Measurements from ENCODE around the gene TSPAN4. TPM values are rescaled to one million over a fixed set of nuclear protein-coding genes. Genes with fewer than 3 reads are reported as not detected.

The TSPAN4 gene
- total RNA-seq, 4 donors from 2014 or later = 25.1 to 75.0 (median 32.4) TPM

DNA sequence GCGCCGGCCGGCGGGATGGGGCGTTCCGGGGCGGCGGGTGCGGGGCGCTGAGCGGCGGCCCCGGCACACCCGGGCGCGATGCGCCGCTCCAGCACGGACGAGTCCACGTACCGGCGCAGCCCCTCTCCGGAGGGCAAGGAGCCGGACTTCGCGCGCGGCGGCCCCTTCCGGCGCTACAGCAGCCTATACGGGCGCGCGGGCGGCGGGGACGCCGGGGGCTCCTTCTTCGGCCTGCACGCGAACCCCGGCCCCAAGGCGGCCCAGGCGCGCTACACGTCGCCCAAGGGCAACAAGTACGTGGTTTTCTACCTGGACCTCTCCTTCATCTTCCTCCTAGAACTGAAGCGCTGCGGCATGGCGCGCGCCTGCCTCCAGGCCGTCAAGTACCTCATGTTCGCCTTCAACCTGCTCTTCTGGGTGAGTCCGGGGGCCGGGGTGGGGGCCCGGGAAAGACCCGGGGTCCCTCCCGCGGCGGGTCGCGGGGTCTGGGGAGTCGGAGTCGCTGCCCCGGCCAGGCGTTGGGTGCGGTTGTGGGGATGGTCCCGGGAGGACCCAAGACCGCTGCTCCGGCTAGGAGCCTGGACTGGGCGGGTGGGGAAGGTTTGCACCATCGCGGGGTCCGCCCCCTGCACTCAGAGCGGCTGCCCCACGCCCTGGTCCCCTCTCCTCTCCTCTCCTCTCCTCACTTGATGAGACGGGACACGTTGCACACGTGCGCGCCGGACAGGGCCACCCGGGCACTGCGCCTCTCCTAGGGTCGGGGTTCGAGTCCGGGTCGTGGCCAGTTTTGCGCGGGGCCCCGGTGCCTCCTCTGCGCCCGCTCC is 7.5 kb downstream of the TSPAN4 start:
- TF ChIP-seq POLR2AphosphoS5 (IDR thresholded peaks at IDR 0.05) (no peak), EP300 (IDR thresholded peaks at IDR 0.05; ENCODE audit: low read depth) (no peak)
- in situ Hi-C loops (cut with MboI; ENCODE audit: low pct_ligation_motif_present in 1 of 4, low pct_unique_long_range_greater_than_20kb in 1 of 4, low sequenced_read_pairs in 3 of 4) (loop anchor here in 2 of 4 donors (25.0 kb wide), 1 partner anchor 187 kb away; the partner anchor contains the start of gene MUC6 (in 2 of the 2)), intact Hi-C loops (cut with DNase I; ENCODE audit: low total_unique reads) (loop anchor here (10.0 kb wide), 1 partner anchor 205 kb away; no protein-coding TSS in a partner anchor)
- no peaks in the 10 kb centered on the region for H3K9me3 ChIP-seq
- H3K27me3 ChIP-seq = peaks cover 38% of the 10 kb centered on the region
- DNase-seq = no peak
- WGBS, 2 donors (ENCODE audit: low coverage in 1 of 2) = 29% methylated on average over 64 of the region's 97 CpGs; no CpG with 5 or more reads in 1 of the 2 donors
- H3K4me3 ChIP-seq = peak overlapping the region in 2 of 4 donors; percentile 32 to 48
- no peak overlapping the region for H3K27ac ChIP-seq
- H3K4me1 ChIP-seq = peaks cover 10 to 29% (median 19%) of the 10 kb centered on the region in 4 donors
- H3K36me3 ChIP-seq = no peaks in the 10 kb centered on the region

DNA sequence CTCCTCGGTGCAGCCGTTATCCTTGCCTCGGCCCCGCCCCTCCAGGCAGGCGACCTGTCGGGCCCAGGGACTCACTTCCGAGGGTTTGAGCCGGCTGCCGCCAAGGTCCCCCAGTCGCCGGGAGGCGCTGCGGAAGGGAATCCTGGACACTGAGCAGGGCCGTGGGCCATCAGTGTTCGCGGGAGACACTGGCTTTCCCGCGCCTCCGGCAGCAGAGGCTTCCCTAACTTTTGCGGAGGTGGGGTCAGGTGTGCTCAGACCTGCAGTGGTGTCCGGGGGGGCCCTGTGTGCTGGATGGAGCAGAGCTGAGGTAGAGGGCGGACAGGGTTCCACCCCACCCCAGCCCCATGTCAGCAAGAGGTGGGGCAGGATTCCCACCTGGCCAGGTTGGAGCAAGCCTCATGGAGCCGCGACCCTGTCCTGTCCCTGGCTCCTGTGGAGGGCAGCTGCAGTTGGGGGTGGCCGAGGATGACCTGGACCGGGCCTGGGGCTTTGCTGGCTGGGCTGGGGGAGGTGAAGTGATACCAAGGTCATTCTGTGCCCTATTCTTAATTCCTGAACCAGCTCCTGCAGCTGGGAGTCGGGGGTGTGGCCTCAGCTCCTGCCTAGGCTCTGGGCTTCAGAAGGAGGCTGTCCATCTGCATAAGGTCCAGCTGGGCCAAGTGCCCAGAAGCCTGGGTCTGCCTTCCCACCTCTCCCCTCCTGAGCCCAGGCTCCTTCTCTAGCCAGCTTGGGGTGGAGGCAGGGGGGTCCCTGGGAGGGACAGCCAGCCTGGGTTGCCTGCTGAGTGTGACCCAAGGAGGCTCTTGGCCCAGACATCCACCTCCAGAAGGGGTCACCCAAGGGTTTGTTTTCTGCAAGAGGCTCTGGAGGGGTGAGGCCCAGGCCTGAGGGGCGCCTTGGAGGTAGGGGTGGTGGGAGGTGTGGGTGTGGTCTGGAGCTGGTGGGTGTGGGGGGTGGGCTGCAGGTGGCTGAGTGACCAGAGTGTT is 8.4 kb downstream of the TSPAN4 start:
- DNase-seq = no peak
- Histone ChIP-seq H3K27ac (no peak overlapping the region), H3K27me3 (peaks cover 38% of the 10 kb centered on the region), H3K36me3 (no peaks in the 10 kb centered on the region), H3K4me3 (no peak overlapping the region), H3K9me3 (no peaks in the 10 kb centered on the region), H3K4me1 (peaks cover 10 to 27% (median 17%) of the 10 kb centered on the region in 4 donors)
- intact Hi-C loops (cut with DNase I; ENCODE audit: low total_unique reads) = loop anchor here (10.0 kb wide), 1 partner anchor 204 kb away; no protein-coding TSS in a partner anchor
- 64% methylated on average over 17 of the region's 28 CpGs; no CpG with 5 or more reads in 1 of the 2 donors for WGBS, 2 donors (ENCODE audit: low coverage in 1 of 2)
- in situ Hi-C loops (cut with MboI; ENCODE audit: low pct_ligation_motif_present in 1 of 4, low pct_unique_long_range_greater_than_20kb in 1 of 4, low sequenced_read_pairs in 3 of 4) = loop anchor here in 2 of 4 donors (25.0 kb wide), 1 partner anchor 186 kb away; the partner anchor contains the start of gene MUC6 (in 2 of the 2)
- TF ChIP-seq EP300 (IDR thresholded peaks at IDR 0.05; ENCODE audit: low read depth) = no peak
- TF ChIP-seq, protein P1, sequence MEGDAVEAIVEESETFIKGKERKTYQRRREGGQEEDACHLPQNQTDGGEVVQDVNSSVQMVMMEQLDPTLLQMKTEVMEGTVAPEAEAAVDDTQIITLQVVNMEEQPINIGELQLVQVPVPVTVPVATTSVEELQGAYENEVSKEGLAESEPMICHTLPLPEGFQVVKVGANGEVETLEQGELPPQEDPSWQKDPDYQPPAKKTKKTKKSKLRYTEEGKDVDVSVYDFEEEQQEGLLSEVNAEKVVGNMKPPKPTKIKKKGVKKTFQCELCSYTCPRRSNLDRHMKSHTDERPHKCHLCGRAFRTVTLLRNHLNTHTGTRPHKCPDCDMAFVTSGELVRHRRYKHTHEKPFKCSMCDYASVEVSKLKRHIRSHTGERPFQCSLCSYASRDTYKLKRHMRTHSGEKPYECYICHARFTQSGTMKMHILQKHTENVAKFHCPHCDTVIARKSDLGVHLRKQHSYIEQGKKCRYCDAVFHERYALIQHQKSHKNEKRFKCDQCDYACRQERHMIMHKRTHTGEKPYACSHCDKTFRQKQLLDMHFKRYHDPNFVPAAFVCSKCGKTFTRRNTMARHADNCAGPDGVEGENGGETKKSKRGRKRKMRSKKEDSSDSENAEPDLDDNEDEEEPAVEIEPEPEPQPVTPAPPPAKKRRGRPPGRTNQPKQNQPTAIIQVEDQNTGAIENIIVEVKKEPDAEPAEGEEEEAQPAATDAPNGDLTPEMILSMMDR (IDR thresholded peaks at IDR 0.05) = no peak
- TF ChIP-seq POLR2AphosphoS5 (IDR thresholded peaks at IDR 0.05) = no peak
- TF ChIP-seq POLR2A (IDR thresholded peaks at IDR 0.05) = no peak

DNA sequence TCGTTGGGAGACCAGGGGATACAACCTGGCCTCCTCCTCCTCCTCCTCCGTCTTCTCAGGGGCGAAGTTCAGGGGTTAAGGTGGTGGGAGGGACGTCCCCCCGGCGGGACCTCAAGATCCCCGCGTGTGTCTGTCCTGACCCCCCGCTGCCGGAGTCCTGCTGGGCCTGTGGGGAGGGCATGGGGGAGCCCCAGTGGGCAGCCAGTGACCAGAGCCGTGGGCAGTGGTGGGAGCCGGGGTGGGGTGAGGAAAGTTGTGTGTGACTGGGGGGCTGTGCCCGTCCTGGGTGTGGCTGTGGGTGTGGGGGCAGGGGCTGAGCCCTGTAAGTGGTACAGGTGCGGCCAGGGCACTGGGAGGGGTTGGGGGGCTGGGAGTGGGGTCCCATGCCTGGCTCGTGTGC is 10.1 kb downstream of the TSPAN4 start:
- no peak for DNase-seq
- TF ChIP-seq POLR2AphosphoS5 (IDR thresholded peaks at IDR 0.05) = no peak
- TF ChIP-seq POLR2A (IDR thresholded peaks at IDR 0.05) = no peak
- TF ChIP-seq, protein P1 (IDR thresholded peaks at IDR 0.05) = no peak
- TF ChIP-seq EP300 (IDR thresholded peaks at IDR 0.05; ENCODE audit: low read depth) = no peak
- WGBS, 2 donors (ENCODE audit: low coverage in 1 of 2) = 65% methylated on average over 15 of the region's 15 CpGs; no CpG with 5 or more reads in 1 of the 2 donors
- peaks cover 10 to 28% (median 19%) of the 10 kb centered on the region in 4 donors for H3K4me1 ChIP-seq
- intact Hi-C loops (cut with DNase I; ENCODE audit: low total_unique reads) = loop anchor here (10.0 kb wide), 1 partner anchor 202 kb away; no protein-coding TSS in a partner anchor
- in situ Hi-C loops (cut with MboI; ENCODE audit: low pct_ligation_motif_present in 1 of 4, low pct_unique_long_range_greater_than_20kb in 1 of 4, low sequenced_read_pairs in 3 of 4) = loop anchor here in 2 of 4 donors (25.0 kb wide), 1 partner anchor 185 kb away; the partner anchor contains the start of gene MUC6 (in 2 of the 2)
- H3K4me3 ChIP-seq = no peak overlapping the region
- no peaks in the 10 kb centered on the region for H3K9me3 ChIP-seq
- no peak overlapping the region for H3K27ac ChIP-seq
- no peaks in the 10 kb centered on the region for H3K36me3 ChIP-seq
- H3K27me3 ChIP-seq = peaks cover 35% of the 10 kb centered on the region

DNA sequence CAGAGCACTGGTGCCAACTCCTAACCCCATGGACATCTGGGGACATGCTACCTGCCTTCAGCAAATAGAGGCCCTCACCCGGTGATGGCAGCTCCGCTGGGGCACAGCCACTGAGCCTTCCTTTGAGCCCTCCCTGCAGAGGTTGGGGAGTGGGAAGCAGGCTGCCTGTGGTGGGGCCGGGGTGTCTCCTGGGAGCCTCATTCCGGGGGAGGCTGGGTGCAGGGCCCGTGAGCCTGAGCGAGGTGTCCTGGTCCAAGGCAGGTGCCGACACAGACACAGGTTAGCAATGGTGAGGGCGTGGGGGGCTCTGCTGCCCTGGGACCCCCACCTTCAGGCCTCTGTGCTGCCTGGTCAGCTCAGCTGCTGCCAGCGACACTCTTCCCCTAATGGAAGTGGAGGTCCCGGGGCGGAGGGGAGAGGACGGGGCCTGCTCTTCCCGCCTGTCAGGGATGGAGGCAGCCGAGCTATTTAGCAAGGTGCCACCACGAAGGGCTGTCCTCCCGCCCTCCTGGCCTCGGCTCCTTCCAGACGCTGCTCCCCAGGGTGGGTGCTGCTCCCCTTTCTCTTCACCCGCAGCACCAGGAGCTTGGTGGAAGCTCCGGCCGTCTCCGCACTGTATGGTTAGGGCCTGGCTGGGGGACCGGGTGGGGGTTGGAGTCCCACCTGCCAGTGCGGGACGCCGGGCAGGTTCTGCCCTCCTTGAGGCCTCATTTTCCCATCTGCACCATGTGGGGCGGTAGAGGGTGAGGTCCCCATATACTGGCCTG is 11.2 kb downstream of the TSPAN4 start:
- intact Hi-C loops (cut with DNase I; ENCODE audit: low total_unique reads) (loop anchor here (10.0 kb wide), 1 partner anchor 201 kb away; no protein-coding TSS in a partner anchor), in situ Hi-C loops (cut with MboI; ENCODE audit: low pct_ligation_motif_present in 1 of 4, low pct_unique_long_range_greater_than_20kb in 1 of 4, low sequenced_read_pairs in 3 of 4) (loop anchor here in 2 of 4 donors (25.0 kb wide), 1 partner anchor 183 kb away; the partner anchor contains the start of gene MUC6 (in 2 of the 2))
- no peak for DNase-seq
- H3K4me3 ChIP-seq = no peak overlapping the region
- H3K4me1 ChIP-seq = peaks cover 5 to 18% (median 11%) of the 10 kb centered on the region in 4 donors
- 87% methylated on average over 26 of the region's 27 CpGs; no CpG with 5 or more reads in 1 of the 2 donors for WGBS, 2 donors (ENCODE audit: low coverage in 1 of 2)
- peaks cover 24% of the 10 kb centered on the region for H3K27me3 ChIP-seq
- H3K27ac ChIP-seq = no peak overlapping the region
- H3K36me3 ChIP-seq = no peaks in the 10 kb centered on the region
- no peaks in the 10 kb centered on the region for H3K9me3 ChIP-seq
- TF ChIP-seq POLR2A (IDR thresholded peaks at IDR 0.05) = no peak
- no peak for TF ChIP-seq EP300 (IDR thresholded peaks at IDR 0.05; ENCODE audit: low read depth)
- TF ChIP-seq, protein P1 (IDR thresholded peaks at IDR 0.05) = no peak
- TF ChIP-seq POLR2AphosphoS5 (IDR thresholded peaks at IDR 0.05) = no peak
